Left lung (tissue), 10 donors: ENCODE data around the gene SLC38A6. TPM values are rescaled to one million over a fixed set of nuclear protein-coding genes. Genes with fewer than 3 reads are reported as not detected.

Source experiments
- ATAC-seq: fragments of 200-7000 bp; cut with Tn5 transposase; one replicate; pipeline ENCODE4 v1.9.1; 2020; ENCODE audit warnings: moderate library complexity
- DNase-seq, 4 donors: peaks; one replicate each; pipeline ENCODE4 v3.0.0-alpha.2; 2013 to 2020
- H3K27ac ChIP-seq, 2 donors: fragments of 200-600 bp; sonication (generic) in 1 of 2; one replicate each; pipeline versions ENCODE4 v1.5.0 to v1.8.0; 2020 to 2021
- H3K27me3 ChIP-seq, 2 donors: fragments of 200-600 bp; sonication (generic) in 1 of 2; one replicate each; pipeline versions ENCODE4 v1.5.0 to v1.8.0; 2020 to 2021
- H3K36me3 ChIP-seq, 2 donors: fragments of 200-600 bp; sonication (generic) in 1 of 2; one replicate each; pipeline versions ENCODE4 v1.5.0 to v1.8.0; 2020 to 2021
- H3K4me1 ChIP-seq, 2 donors: fragments of 200-600 bp; one replicate each; pipeline ENCODE4 v1.8.0; 2021
- H3K4me3 ChIP-seq, 2 donors: fragments of 200-600 bp; sonication (generic) in 1 of 2; one replicate each; pipeline versions ENCODE4 v1.5.0 to v1.8.0; 2020 to 2021; ENCODE audit warnings: mild to moderate bottlenecking in 1 of 2
- H3K9me3 ChIP-seq, 2 donors: fragments of 200-600 bp; sonication (generic) in 1 of 2; one replicate each; pipeline versions ENCODE4 v1.5.0 to v1.8.0; 2020 to 2021
- intact Hi-C, 2 donors: fragments of 100-400 bp; cut with DNase I; formaldehyde crosslinking; loops; one replicate each; pipeline versions ENCODE4 v1.11.2 to v1.14.2; 2022
- polyA plus RNA-seq, 6 donors: library from polyadenylated mRNA; unstranded; fragments of 120-200 nt; gene quantifications; one replicate each; pipeline ENCODE4 v1.2.1, GENCODE V29; 2013; ENCODE audit not compliant: insufficient read length in 6 of 6
- total RNA-seq, 2 donors: library from RNA; stranded (reverse); fragmentation: NEBNext Ultra II Directional; extraction: Animal tissue kit (Norgen Biotek cat#: 25700); gene quantifications; one replicate each; pipeline ENCODE4 v1.2.1, GENCODE V29; 2021
- TF ChIP-seq, protein P1 (sequence below), 2 donors: fragments of 200-600 bp; sonication (generic) in 1 of 2; IDR thresholded peaks; one replicate each; pipeline versions ENCODE4 v1.5.0 to v1.8.0; 2021; ENCODE audit warnings: antibody characterized with exemption in 2 of 2
- donor health status: DM: no; HTN: yes; CAD: no.
- donor health status: DM: no; HTN: no; CAD: no.

SLC38A6 gene
- total and polyA plus RNA-seq, 8 donors: 22.4 to 35.2 (median 27.6) TPM

DNA sequence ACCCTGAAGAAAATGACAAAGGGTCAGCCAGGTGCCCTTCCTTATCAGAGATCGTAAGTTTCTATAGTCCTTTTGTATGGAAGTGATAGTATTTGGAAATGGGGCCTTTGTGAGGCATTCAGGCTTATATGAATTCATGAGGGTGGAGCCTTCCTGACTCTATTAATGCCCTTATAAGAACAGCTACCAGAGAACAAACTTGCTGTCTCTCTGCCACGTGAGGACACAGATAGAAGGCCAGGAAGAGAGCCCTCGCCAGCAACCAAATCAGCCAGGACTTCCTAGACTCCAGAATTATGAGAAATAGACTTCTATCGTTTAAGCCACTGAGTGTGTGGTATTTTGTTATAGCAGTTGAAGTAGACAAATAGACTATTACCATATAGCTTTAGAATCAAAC is 36.8 kb upstream of the SLC38A6 start:
- H3K27me3 ChIP-seq: no peaks in the 10 kb centered on the region
- intact Hi-C loops: no loop called here
- TF ChIP-seq, protein P1, sequence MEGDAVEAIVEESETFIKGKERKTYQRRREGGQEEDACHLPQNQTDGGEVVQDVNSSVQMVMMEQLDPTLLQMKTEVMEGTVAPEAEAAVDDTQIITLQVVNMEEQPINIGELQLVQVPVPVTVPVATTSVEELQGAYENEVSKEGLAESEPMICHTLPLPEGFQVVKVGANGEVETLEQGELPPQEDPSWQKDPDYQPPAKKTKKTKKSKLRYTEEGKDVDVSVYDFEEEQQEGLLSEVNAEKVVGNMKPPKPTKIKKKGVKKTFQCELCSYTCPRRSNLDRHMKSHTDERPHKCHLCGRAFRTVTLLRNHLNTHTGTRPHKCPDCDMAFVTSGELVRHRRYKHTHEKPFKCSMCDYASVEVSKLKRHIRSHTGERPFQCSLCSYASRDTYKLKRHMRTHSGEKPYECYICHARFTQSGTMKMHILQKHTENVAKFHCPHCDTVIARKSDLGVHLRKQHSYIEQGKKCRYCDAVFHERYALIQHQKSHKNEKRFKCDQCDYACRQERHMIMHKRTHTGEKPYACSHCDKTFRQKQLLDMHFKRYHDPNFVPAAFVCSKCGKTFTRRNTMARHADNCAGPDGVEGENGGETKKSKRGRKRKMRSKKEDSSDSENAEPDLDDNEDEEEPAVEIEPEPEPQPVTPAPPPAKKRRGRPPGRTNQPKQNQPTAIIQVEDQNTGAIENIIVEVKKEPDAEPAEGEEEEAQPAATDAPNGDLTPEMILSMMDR (IDR thresholded peaks at IDR 0.05): no peak
- H3K4me3 ChIP-seq: no peak overlapping the region
- ATAC-seq (no peak), DNase-seq (no peak)
- no peaks in the 10 kb centered on the region for H3K9me3 ChIP-seq
- peaks cover 0 to 4% of the 10 kb centered on the region in 2 donors for H3K36me3 ChIP-seq
- no peaks in the 10 kb centered on the region for H3K4me1 ChIP-seq
- H3K27ac ChIP-seq: no peak overlapping the region

DNA sequence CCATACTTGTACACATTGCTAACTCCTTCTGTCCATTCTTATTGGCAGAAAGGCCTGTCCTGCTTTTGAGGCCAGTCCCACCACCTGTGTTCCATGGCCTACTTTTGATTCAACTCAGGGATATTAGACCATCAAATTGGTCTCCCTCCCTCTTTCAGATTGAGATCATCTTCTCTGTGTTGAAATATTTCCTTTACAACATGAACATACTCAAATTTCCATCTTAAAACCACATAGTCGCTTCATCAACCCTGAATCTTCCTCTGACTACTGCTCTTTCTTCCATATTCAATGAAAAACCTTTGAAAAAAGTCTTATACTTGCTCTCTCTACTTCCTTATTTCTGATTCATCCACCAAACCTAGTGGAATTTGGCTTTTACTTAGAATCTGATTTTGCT is 35.1 kb upstream of the SLC38A6 start:
- H3K36me3 ChIP-seq: peaks cover 0 to 4% of the 10 kb centered on the region in 2 donors
- DNase-seq (no peak), ATAC-seq (no peak)
- H3K27ac ChIP-seq: no peak overlapping the region
- H3K4me3 ChIP-seq: no peak overlapping the region
- H3K9me3 ChIP-seq: no peaks in the 10 kb centered on the region
- intact Hi-C loops: no loop called here
- H3K4me1 ChIP-seq: no peaks in the 10 kb centered on the region
- no peaks in the 10 kb centered on the region for H3K27me3 ChIP-seq
- TF ChIP-seq, protein P1 (IDR thresholded peaks at IDR 0.05): no peak

DNA sequence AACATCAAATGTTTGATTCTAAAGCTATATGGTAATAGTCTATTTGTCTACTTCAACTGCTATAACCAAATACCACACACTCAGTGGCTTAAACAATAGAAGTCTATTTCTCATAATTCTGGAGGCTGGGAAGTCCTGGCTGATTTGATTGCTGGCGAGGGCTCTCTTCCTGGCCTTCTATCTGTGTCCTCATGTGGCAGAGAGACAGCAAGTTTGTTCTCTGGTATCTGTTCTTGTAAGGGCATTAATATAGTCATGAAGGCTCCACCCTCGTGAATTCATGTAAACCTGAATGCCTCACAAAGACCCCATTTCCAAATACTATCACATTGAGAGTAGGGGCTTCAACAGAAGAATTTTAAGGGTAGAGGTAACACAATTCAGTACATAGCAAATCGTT is 34.3 kb upstream of the SLC38A6 start:
- H3K27ac ChIP-seq: no peak overlapping the region
- no peaks in the 10 kb centered on the region for H3K4me1 ChIP-seq
- H3K9me3 ChIP-seq: no peaks in the 10 kb centered on the region
- DNase-seq: no peak
- TF ChIP-seq, protein P1 (IDR thresholded peaks at IDR 0.05): no peak
- no peak for ATAC-seq
- H3K36me3 ChIP-seq: no peaks in the 10 kb centered on the region
- intact Hi-C loops: no loop called here
- no peaks in the 10 kb centered on the region for H3K27me3 ChIP-seq
- no peak overlapping the region for H3K4me3 ChIP-seq

DNA sequence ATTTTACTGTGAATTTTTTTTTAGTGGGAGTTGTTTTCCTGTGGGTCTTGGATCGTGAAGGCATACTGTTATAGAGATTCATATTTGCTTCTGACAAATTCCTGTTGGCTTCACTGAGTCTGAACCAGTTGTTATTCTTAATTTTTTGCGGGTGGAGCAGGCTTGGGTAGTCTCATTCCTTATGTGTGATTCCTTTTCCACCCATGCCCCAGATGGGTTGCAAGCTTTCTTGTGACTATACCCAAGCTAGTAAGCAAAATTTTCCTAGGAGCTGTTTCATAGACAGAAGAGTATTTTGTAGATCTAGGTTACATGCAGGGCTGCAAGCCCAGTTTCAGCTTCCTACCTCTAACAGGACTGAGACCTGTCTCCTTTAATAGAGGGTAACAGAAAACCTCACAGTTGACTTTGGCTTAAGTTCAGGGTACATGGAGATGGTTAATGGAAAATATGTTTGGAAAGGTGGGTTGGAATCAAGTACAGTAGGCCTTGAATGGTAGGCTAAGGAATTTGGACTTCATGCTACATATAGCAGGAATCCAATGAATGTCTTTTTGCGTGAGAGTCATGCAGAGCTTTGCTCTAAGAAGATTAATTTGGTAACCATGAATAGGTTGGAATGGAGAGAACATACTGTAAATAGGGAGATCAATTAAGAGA is 29.1 kb upstream of the SLC38A6 start:
- H3K4me3 ChIP-seq: no peak overlapping the region
- H3K36me3 ChIP-seq: no peaks in the 10 kb centered on the region
- intact Hi-C loops: no loop called here
- TF ChIP-seq, protein P1 (IDR thresholded peaks at IDR 0.05): no peak
- H3K4me1 ChIP-seq: no peaks in the 10 kb centered on the region
- ATAC-seq: no peak
- no peaks in the 10 kb centered on the region for H3K27me3 ChIP-seq
- H3K27ac ChIP-seq: no peak overlapping the region
- DNase-seq: no peak
- peaks cover 0 to 28% of the 10 kb centered on the region in 2 donors for H3K9me3 ChIP-seq

DNA sequence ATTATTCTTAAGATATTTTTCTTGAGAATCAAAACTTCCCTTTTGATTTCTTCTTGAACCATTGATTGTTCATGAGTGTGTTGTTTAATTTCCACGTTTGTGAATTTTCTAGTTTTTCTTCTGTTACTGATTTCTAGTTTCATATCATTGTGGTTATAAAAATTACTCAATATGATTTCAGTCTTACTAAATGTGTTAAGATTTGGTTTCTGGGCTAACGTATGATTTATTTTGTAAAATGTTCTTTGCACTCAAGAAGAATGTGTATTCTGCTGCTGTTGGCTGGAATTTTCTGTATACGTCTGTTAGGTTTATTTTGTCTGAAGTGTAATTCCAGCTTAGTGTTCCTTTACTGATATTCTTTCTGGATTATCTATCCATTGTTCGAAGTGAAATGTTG is 24.8 kb upstream of the SLC38A6 start:
- Histone ChIP-seq H3K27ac (no peak overlapping the region), H3K4me3 (no peak overlapping the region), H3K4me1 (no peaks in the 10 kb centered on the region), H3K9me3 (peaks cover 0 to 51% of the 10 kb centered on the region in 2 donors), H3K27me3 (no peaks in the 10 kb centered on the region), H3K36me3 (peaks cover 0 to 4% of the 10 kb centered on the region in 2 donors)
- TF ChIP-seq, protein P1 (IDR thresholded peaks at IDR 0.05): no peak
- no peak for DNase-seq
- ATAC-seq: no peak
- intact Hi-C loops: no loop called here
